ENCODE data around the gene CAMK4.

Gene CAMK4

DNA sequence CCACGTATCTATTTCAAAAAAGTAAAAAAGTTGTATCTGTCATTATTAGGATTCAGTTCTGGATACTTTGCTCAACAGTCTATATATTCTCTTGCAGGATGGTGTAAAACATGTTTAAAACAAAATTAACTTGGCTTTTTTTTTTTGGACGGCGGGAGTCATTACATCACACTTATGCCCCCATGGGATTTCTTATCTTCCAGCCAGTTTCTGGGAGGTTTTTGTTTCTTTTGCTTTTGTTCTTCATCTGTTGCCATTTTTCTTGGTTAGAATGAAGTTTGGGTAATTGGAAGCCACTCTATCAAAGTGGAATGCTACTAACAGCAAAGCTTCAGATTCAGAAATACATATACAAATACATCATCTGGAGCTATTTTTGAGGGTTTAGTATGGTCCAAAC, 289.9 kb downstream of the CAMK4 start:
- FAIRE-seq = no peak
- no peak for DNase-seq (ENCODE audit: insufficient read length, low spot score)
- TF ChIP-seq POLR2A (IDR thresholded peaks at IDR 0.05; ENCODE audit: low read depth, low read length) = no peak

GRCh38 chr5:111517853-111518501, 293.8 kb downstream of the CAMK4 start:
- no peak for TF ChIP-seq POLR2A (IDR thresholded peaks at IDR 0.05; ENCODE audit: low read depth, low read length)
- no peak for DNase-seq (ENCODE audit: insufficient read length, low spot score)
- FAIRE-seq = no peak

DNA sequence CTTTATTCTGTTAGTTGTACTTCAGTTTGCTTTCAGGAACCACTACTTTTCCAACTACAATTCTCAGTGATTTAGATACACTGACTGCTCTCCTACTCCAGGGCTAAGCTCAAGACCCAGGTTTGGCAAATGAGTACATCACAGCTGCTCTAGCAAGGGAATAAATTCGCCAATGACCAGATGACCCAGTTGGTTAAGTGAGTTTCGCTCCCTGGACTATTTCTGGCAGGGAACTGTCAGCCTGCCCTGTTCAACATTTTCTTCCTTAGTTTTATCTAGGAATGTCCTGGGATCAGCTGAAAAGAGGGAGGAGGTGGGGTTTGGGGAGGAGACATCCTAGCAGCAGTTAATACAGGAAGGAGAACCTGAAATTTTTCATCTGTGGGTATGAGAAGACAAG, 294.6 kb downstream of the CAMK4 start:
- DNase-seq (ENCODE audit: insufficient read length, low spot score) = no peak
- no peak for TF ChIP-seq POLR2A (IDR thresholded peaks at IDR 0.05; ENCODE audit: low read depth, low read length)
- no peak for FAIRE-seq

DNA sequence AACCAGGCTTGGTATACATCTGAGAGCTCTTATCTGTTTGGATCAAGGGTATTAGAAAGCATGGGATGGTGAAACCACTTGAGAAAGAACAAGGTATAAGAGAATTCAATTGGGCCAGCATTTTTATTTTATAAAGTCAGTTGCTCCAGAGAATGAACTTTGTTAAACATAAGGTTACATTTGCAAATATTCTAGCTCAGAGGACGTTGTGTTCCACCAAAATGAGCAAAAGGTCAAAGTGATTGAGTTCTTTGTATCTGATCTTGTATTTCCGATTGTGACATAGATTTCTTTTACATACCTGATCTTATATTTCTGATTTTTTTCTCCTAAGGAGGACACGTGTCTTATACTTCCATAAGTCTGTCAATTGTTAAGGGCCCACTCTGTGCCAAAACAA, 296.7 kb downstream of the CAMK4 start:
- DNase-seq (ENCODE audit: insufficient read length, low spot score) (no peak), FAIRE-seq (no peak)
- no peak for TF ChIP-seq POLR2A (IDR thresholded peaks at IDR 0.05; ENCODE audit: low read depth, low read length)

GRCh38 chr5:111528056-111528455, 303.9 kb downstream of the CAMK4 start:
- no peak for TF ChIP-seq POLR2A (IDR thresholded peaks at IDR 0.05; ENCODE audit: low read depth, low read length)
- no peak for DNase-seq (ENCODE audit: insufficient read length, low spot score)
- FAIRE-seq = no peak

DNA sequence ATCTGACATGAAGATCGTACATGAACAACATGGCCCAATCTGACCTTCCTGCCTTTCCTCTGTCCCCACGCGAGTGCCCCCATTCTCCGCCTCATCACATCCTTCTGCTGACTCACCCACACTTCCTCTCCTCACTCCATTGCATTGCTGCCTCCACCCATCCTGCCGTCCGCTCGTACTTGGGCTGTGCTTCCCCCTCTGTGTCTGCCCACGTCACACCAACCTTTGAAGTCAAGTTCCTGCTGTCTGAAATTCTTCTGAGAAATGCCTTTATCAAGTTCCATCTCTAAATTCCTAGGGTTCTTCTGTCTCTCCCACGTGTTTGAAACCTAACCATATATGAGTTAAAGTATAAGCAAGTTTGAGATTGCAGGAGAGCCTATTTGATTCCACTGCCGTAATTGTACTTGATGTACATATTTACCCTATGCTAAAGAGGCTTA, 306.1 kb downstream of the CAMK4 start:
- DNase-seq (ENCODE audit: insufficient read length, low spot score) = peak; percentile 51
- peak; percentile 27; the same call in 1 of the 2 replicates for TF ChIP-seq POLR2A (IDR thresholded peaks at IDR 0.05; ENCODE audit: low read depth, low read length)
- FAIRE-seq = peak; percentile 98

DNA sequence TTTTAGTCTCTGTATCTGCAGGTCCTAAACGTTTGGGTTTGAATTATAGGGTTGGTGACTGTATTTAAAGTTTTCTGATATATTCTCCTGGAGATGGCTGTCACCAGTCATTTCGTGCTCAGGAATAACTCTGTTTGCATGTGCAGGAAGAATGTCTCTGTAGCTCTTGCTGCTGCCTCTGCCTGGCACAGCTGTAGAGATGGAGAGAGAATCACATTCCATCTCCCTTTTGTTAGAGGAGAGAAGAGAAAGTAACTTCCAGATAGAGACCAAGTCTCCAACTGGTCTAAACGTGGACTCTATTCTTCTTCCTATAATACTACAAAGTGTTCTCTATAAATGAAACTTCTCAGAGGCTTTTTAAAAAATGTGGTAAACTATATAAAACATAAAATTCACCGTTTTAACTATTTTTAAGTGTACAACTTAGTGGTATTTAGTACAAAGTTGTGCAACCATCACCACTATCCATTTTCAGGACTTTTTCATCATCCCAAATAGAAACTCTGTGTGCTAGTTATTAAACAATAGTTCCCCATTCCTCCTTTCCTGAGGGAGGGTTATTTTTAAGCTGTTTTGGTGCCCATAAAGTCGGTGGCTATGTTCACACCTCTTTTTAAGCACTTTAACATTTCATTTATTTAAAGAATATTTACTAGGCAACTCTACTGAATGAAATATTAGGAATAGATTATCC, 308.9 kb downstream of the CAMK4 start:
- FAIRE-seq = no peak
- no peak for TF ChIP-seq POLR2A (IDR thresholded peaks at IDR 0.05; ENCODE audit: low read depth, low read length)
- DNase-seq (ENCODE audit: insufficient read length, low spot score) = no peak

- TF ChIP-seq POLR2A (IDR thresholded peaks at IDR 0.05; ENCODE audit: low read depth, low read length) = no peak
- FAIRE-seq = no peak
- no peak for DNase-seq (ENCODE audit: insufficient read length, low spot score)
Measured at GRCh38 chr5:111535879-111536549, 311.8 kb downstream of the CAMK4 start.

DNA sequence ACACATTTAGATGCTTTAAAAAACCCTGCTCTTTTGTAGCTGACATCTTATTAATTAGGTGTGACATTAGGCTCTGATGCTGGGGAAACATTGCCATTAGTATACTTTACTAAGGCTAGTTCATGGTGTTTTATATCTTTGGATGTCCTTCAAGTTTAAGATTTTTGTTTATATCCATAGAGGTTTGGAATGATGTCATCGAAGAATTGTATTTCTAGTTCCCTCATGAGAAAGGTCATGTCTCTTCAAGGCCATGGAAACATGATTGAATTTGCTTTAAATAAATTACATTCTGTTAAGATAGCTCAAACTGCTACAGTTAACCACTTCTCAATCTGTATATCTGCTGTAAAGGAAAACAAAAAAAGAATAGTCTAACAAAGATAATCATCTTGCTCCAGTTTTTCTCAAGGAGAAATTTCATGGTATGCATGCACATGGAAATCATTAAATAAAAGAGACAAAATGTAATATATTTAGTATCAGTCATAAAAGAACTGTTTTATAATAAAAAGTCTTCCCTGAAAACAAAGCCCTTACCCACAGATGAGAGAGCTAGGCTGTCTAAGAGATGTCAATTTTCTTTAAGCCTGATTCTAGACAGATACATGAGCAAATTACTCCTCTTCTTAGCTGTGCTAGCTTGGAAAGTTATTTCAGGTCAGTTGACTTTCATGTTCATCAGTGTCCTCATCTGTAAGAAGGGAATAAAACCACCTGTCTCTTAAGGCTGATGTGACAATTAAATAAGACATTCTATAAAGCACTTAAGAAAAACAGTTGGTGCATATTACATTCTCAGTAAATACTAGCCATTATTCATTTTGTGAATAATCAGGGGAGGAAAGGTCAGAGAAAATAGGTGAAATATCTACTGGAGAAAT, 313.2 kb downstream of the CAMK4 start:
- FAIRE-seq = no peak
- DNase-seq (ENCODE audit: insufficient read length, low spot score) = no peak

More for the DNA sequence above, 313.2 kb downstream of the CAMK4 start:
- no peak for TF ChIP-seq POLR2A (IDR thresholded peaks at IDR 0.05; ENCODE audit: low read depth, low read length)
